GM18505 (cell line): ENCODE results near the gene NCKAP5.

Experiments
- ATAC-seq: cut with Tn5 transposase; IDR thresholded peaks from one replicate; pipeline ENCODE4 v1.9.1; 2021; ENCODE audit not compliant: unreplicated experiment
- POLR2A ChIP-seq: IDR thresholded peaks from 4 replicates; pipeline ENCODE4 v1.6.1; 2011; ENCODE audit warnings: borderline replicate concordance; ENCODE audit not compliant: insufficient read depth, insufficient read length; ENCODE audit errors: extremely low read depth

The NCKAP5 gene

GRCh38 chr2:133266041-133266925, 302.0 kb downstream of the NCKAP5 start:
- ATAC-seq, result no peak
- no peak for TF ChIP-seq POLR2A

- no peak for TF ChIP-seq POLR2A
These were observed 302.8 kb downstream of the NCKAP5 start for GRCh38 chr2:133265432-133265949.

GRCh38 chr2:133264989-133265401, 303.3 kb downstream of the NCKAP5 start:
- no peak for TF ChIP-seq POLR2A
- no peak for ATAC-seq

More at GRCh38 chr2:133265432-133265949, 302.8 kb downstream of the NCKAP5 start:
- ATAC-seq, result no peak

GRCh38 chr2:133262893-133263292, 305.4 kb downstream of the NCKAP5 start:
- no peak for ATAC-seq
- TF ChIP-seq POLR2A, result no peak

GRCh38 chr2:133255360-133255759, 312.9 kb downstream of the NCKAP5 start:
- TF ChIP-seq POLR2A, result no peak
- no peak for ATAC-seq

- no peak for TF ChIP-seq POLR2A
- no peak for ATAC-seq
These were observed 314.5 kb downstream of the NCKAP5 start for GRCh38 chr2:133253793-133254192.

GRCh38 chr2:133252780-133253355, 315.4 kb downstream of the NCKAP5 start:
- no peak for TF ChIP-seq POLR2A
- ATAC-seq, result no peak

GRCh38 chr2:133249362-133249761, 318.9 kb downstream of the NCKAP5 start:
- no peak for ATAC-seq
- TF ChIP-seq POLR2A, result no peak

GRCh38 chr2:133248264-133248663, 320.0 kb downstream of the NCKAP5 start:
- TF ChIP-seq POLR2A, result no peak
- ATAC-seq, result no peak

- no peak for ATAC-seq
- TF ChIP-seq POLR2A, result no peak
These were observed 320.6 kb downstream of the NCKAP5 start for GRCh38 chr2:133247631-133248030.

- no peak for ATAC-seq
- no peak for TF ChIP-seq POLR2A
These were observed 327.1 kb downstream of the NCKAP5 start for GRCh38 chr2:133241224-133241571.

- TF ChIP-seq POLR2A, result no peak
- ATAC-seq, result no peak
These were observed 327.6 kb downstream of the NCKAP5 start for GRCh38 chr2:133240491-133241223.

- no peak for TF ChIP-seq POLR2A
- ATAC-seq, result no peak
These were observed 332.3 kb downstream of the NCKAP5 start for GRCh38 chr2:133235968-133236367.
